ENCODE results near the gene BCL2. TPM values are rescaled to one million over a fixed set of nuclear protein-coding genes. Genes with fewer than 3 reads are reported as not detected.

Gene BCL2
- total RNA-seq, 2 experiments from 2014 or later = 66.0 to 88.9 TPM

DNA sequence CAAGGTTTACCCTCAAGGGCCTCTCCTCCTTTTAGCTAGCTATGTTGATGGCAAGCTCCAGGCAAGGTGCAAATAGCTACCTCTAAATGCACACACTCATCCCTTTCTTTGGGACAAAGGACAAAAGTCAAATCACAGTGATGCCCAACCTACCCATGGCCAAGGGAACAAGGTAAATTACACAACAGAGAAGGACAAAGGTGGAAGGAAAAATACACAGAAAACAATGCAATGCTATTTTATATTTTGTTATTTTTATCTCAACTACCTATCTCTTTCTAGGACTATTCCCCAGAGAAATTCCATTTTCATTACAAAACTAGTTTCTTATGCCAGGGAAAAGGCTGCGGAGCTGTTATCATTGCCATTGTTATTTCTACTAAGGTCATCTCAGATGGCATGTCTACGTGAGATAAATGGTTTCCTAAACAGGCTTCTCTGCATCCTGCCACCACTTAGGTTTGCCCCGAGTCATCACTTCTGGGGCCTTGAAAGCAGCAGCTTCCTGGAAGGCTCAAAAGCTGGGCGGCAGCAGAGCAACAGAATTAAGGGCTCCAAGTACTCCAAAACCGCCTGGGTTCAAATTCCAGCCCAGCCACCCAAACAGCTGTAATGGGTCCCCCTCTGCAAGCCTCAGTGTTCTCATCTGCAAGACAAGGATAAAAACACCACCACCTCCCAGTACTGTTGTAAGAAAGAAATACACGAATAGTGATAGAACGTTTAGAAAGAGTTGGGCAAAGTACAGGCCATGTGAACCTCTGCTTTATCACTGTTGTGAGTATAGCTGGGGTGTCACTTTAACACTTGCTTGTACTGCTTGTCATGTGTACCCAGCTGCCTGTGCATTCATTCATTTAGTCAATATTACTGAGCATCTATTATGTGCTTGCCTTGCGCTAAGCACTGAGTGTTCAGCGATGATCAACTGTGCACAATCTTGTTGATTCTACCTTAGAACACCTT is 20.9 kb downstream of the BCL2 start:
- ChIA-PET CTCF (interaction anchor here (0.8 to 2.0 kb wide), 11 partner anchors 10 to 282 kb away, joined by 3 to 9 read pairs (median 4); partner anchors contain the start of gene BCL2), POLR2A (interaction anchor here (0.5 kb wide), 1 partner anchor 128 kb away, joined by 3 read pairs; no protein-coding TSS in a partner anchor)
- Mint-ChIP-seq H3K4me3 (peak overlapping the region; percentile 43), H3K4me1 (peaks cover 67% of the 10 kb centered on the region), H3K27me3 (no peaks in the 10 kb centered on the region), H3K9me3 (ENCODE audit: low read depth) (no peaks in the 10 kb centered on the region), H3K36me3 (ENCODE audit: low read depth) (peaks cover 72% of the 10 kb centered on the region), H3K27ac (peak overlapping the region; percentile 90)
- intact Hi-C loops (cut with DNase I, micrococcal nuclease) = no loop called here
- ATAC-seq (peak; percentile 25), DNase-seq (peak; percentile 58)

GRCh38 chr18:63297687-63298399 is 21.7 kb downstream of the BCL2 start:
- ATAC-seq = no peak
- CTCF ChIA-PET = interaction anchor here (0.8 to 2.0 kb wide), 7 partner anchors 9 to 169 kb away, joined by 3 to 9 read pairs (median 5); no protein-coding TSS in a partner anchor
- no peaks in the 10 kb centered on the region for H3K9me3 Mint-ChIP-seq (ENCODE audit: low read depth)
- no peaks in the 10 kb centered on the region for H3K27me3 Mint-ChIP-seq
- POLR2A ChIA-PET = no interaction called here
- no peak for DNase-seq
- peaks cover 68% of the 10 kb centered on the region for H3K4me1 Mint-ChIP-seq
- intact Hi-C loops (cut with DNase I, micrococcal nuclease) = no loop called here
- no peak overlapping the region for H3K27ac Mint-ChIP-seq
- H3K4me3 Mint-ChIP-seq = no peak overlapping the region
- peaks cover 78% of the 10 kb centered on the region for H3K36me3 Mint-ChIP-seq (ENCODE audit: low read depth)

DNA sequence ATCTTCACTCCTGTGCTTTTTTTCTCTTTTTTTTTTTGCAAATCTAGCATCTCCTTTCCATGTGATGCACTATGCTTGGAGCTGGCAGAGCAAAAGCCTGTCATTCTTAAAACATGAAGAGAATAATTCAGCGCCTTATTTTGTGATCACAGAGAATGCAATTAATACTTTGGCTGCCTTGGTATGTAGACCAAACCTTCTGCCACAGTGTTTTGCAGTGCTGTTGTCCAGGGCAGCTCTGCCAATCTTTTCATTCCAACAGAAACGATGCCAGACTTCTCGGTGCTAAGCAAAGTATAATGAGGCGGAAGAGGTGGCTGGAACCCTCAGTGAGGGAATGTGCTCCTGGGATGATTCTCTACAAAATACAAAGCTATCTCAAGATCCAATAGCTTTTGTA is 25.6 kb downstream of the BCL2 start:
- Mint-ChIP-seq H3K36me3 (ENCODE audit: low read depth) (peaks cover 76% of the 10 kb centered on the region), H3K27ac (no peak overlapping the region), H3K27me3 (no peaks in the 10 kb centered on the region), H3K9me3 (ENCODE audit: low read depth) (no peaks in the 10 kb centered on the region), H3K4me1 (peaks cover 62% of the 10 kb centered on the region), H3K4me3 (no peak overlapping the region)
- ChIA-PET POLR2A (interaction anchor here (0.7 kb wide), 1 partner anchor 370 kb away, joined by 3 read pairs; no protein-coding TSS in a partner anchor), CTCF (interaction anchor here (0.6 to 1.3 kb wide), 4 partner anchors 14 to 187 kb away, joined by 3 to 4 read pairs (median 3); no protein-coding TSS in a partner anchor)
- intact Hi-C loops (cut with DNase I, micrococcal nuclease) = no loop called here
- no peak for DNase-seq
- ATAC-seq = no peak

DNA sequence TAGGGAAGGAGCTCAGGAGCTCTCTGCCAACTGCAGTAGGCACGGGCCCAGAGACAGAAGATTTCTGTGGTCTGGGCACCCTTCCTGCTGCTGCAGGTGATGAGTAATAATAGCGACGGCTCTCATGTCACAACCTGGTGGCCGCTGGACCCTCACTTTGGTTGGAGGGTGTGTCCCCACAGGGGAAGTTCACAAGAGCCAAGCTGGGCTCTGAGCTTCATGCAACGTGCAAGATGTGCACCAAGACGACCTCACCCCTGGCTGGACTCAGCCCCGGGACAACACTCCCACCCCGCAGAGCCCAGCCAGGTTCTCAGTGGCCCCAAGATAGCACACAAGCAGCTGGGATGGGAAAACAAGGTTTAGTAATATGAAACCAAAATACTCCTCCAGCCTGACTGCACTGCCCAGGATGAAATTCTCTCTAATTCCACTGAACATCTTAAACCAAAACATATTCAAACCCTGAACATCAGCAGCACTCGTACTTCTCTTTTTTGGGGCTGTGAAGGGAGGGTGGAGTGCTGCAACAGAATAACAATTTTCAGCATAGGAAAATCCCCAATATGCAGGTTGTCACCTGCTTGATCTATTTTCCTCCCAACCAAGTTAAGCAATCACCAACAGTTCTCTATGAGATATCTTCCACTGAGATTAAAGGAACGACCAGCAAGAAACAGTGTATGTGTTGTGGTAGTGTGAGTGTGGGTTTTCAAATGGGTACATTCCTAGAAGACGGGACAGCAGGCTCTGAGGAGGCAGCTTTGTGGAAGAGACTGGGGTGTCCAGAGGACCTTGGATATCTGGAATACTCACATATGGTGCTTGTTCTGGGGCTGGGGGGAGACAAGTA is 26.5 kb downstream of the BCL2 start:
- ATAC-seq (peak; percentile 34), DNase-seq (peak; percentile 38)
- peak overlapping the region; percentile 22 for H3K4me3 Mint-ChIP-seq
- no peaks in the 10 kb centered on the region for H3K27me3 Mint-ChIP-seq
- peaks cover 53% of the 10 kb centered on the region for H3K4me1 Mint-ChIP-seq
- no peaks in the 10 kb centered on the region for H3K9me3 Mint-ChIP-seq (ENCODE audit: low read depth)
- intact Hi-C loops (cut with DNase I, micrococcal nuclease) = no loop called here
- H3K27ac Mint-ChIP-seq = peak overlapping the region; percentile 38
- peaks cover 68% of the 10 kb centered on the region for H3K36me3 Mint-ChIP-seq (ENCODE audit: low read depth)
- POLR2A ChIA-PET = interaction anchor here (0.7 kb wide), 1 partner anchor 371 kb away, joined by 3 read pairs; no protein-coding TSS in a partner anchor
- CTCF ChIA-PET = interaction anchor here (1.0 to 1.3 kb wide), 6 partner anchors 9 to 186 kb away, joined by 3 to 6 read pairs (median 4); no protein-coding TSS in a partner anchor

GRCh38 chr18:63291278-63291677 is 28.3 kb downstream of the BCL2 start:
- H3K4me1 Mint-ChIP-seq = peaks cover 54% of the 10 kb centered on the region
- H3K36me3 Mint-ChIP-seq (ENCODE audit: low read depth) = peaks cover 57% of the 10 kb centered on the region
- peak overlapping the region; percentile 15 for H3K27ac Mint-ChIP-seq
- intact Hi-C loops (cut with DNase I, micrococcal nuclease) = no loop called here
- POLR2A ChIA-PET = no interaction called here
- H3K4me3 Mint-ChIP-seq = peak overlapping the region; percentile 42
- no peaks in the 10 kb centered on the region for H3K9me3 Mint-ChIP-seq (ENCODE audit: low read depth)
- CTCF ChIA-PET = no interaction called here
- ATAC-seq (peak; percentile 34), DNase-seq (no peak)
- no peaks in the 10 kb centered on the region for H3K27me3 Mint-ChIP-seq

GRCh38 chr18:63290821-63291200 is 28.8 kb downstream of the BCL2 start:
- ChIA-PET POLR2A (no interaction called here), CTCF (interaction anchor here (0.9 to 1.0 kb wide), 2 partner anchors 27 to 54 kb away, joined by 3 read pairs; no protein-coding TSS in a partner anchor)
- peak overlapping the region; percentile 42 for H3K4me3 Mint-ChIP-seq
- H3K4me1 Mint-ChIP-seq = peaks cover 58% of the 10 kb centered on the region
- H3K27me3 Mint-ChIP-seq = no peaks in the 10 kb centered on the region
- H3K36me3 Mint-ChIP-seq (ENCODE audit: low read depth) = peaks cover 57% of the 10 kb centered on the region
- DNase-seq = peak; percentile 51
- intact Hi-C loops (cut with DNase I, micrococcal nuclease) = no loop called here
- H3K9me3 Mint-ChIP-seq (ENCODE audit: low read depth) = no peaks in the 10 kb centered on the region
- H3K27ac Mint-ChIP-seq = peak overlapping the region; percentile 80
- ATAC-seq = peak; percentile 52

DNA sequence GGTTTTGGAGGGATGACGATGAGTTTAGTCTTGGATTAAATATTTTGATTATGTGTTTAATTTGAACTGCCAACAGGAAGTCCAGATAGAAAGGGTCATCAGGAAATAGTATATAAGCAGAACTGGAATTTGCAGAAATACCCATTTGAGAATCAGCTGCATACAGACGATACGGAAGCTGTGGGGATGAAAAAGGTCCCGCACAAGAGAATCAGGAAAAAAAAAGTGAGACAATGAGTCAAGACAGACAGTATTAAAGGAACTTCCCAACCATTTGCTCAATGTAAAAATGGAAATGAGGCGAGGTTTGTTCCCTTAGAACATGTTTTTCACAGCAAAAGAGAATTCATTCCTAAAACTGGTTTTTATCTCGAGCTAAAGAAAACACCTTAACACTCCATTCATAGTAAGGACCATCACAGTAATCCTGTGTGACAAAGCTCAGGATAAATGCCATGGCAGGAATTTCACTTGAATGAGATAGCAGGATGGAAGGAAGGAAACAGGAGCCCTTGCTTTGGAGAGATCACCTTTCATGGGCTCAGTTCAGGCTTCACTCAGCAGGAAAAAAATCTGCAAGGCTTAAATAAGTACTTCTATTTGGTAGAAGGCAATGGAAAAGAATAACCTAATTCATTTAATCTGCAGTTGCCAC is 29.3 kb downstream of the BCL2 start:
- Mint-ChIP-seq H3K36me3 (ENCODE audit: low read depth) (peaks cover 57% of the 10 kb centered on the region), H3K4me3 (peak overlapping the region; percentile 42)
- intact Hi-C loops (cut with DNase I, micrococcal nuclease) = no loop called here

GRCh38 chr18:63288311-63288710 is 31.3 kb downstream of the BCL2 start:
- intact Hi-C loops (cut with DNase I, micrococcal nuclease) = no loop called here
- ChIA-PET CTCF (interaction anchor here (0.7 to 1.2 kb wide), 5 partner anchors 10 to 40 kb away, joined by 3 to 5 read pairs (median 3); no protein-coding TSS in a partner anchor), POLR2A (no interaction called here)
- DNase-seq (no peak), ATAC-seq (no peak)
- H3K27ac Mint-ChIP-seq = no peak overlapping the region
- no peaks in the 10 kb centered on the region for H3K9me3 Mint-ChIP-seq (ENCODE audit: low read depth)
- H3K4me1 Mint-ChIP-seq = peaks cover 67% of the 10 kb centered on the region
- H3K36me3 Mint-ChIP-seq (ENCODE audit: low read depth) = peaks cover 63% of the 10 kb centered on the region
- no peaks in the 10 kb centered on the region for H3K27me3 Mint-ChIP-seq
- no peak overlapping the region for H3K4me3 Mint-ChIP-seq

More for the DNA sequence above, 29.3 kb downstream of the BCL2 start:
- no peak for DNase-seq
- H3K4me1 Mint-ChIP-seq = peaks cover 60% of the 10 kb centered on the region
- H3K9me3 Mint-ChIP-seq (ENCODE audit: low read depth) = no peaks in the 10 kb centered on the region
- no peaks in the 10 kb centered on the region for H3K27me3 Mint-ChIP-seq
- ChIA-PET POLR2A (no interaction called here), CTCF (interaction anchor here (0.9 to 1.0 kb wide), 2 partner anchors 27 to 54 kb away, joined by 3 read pairs; no protein-coding TSS in a partner anchor)
- ATAC-seq = no peak
- peak overlapping the region; percentile 80 for H3K27ac Mint-ChIP-seq

DNA sequence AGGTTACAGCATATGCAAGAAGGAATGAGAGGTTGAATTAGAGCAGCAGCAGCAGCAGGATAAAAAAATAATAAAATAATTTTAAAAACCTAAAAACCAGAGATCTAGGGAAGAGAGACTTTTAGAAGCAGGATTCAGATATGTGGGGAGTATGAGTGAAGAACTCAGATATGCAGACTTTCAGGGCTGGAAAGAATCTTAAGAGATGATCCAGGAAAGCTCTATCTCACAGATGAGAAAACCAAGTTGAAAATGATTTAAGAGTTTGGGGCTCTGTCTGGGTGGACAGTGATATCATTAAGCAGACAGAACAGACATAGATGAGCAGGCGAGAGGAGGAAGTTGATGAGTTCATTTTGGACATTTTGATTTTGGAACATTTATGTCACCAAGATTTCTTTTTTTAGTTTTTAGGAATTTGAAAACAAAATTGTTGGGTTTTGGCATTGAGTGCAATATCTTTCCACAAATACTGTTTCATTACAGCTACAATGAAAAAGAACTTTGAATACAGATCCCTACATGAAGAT is 31.8 kb downstream of the BCL2 start:
- peaks cover 61% of the 10 kb centered on the region for H3K4me1 Mint-ChIP-seq

DNA sequence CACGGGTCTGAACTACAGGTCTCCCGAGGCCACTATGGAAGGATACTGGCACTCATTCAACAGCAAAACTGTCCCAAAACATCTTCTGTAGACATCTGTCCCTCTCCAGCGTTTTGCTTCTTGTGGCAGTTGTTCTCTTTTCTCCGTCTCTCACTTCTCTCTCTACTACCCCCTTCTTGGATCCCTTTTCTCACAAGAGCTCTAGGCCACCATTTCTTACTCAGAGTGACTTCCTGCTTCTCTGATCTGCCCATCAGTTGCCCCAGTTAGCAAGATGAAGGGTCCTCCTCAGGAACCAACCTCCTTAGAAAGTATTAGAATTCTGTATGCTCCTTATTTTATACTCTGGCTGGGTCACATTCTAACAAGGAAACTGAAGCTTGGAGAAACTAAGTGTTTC is 32.6 kb downstream of the BCL2 start:
- ATAC-seq = no peak
- Mint-ChIP-seq H3K4me1 (peaks cover 57% of the 10 kb centered on the region), H3K9me3 (ENCODE audit: low read depth) (no peaks in the 10 kb centered on the region), H3K36me3 (ENCODE audit: low read depth) (peaks cover 54% of the 10 kb centered on the region), H3K27me3 (no peaks in the 10 kb centered on the region), H3K27ac (no peak overlapping the region), H3K4me3 (no peak overlapping the region)
- no peak for DNase-seq
- ChIA-PET POLR2A (interaction anchor here (0.6 kb wide), 1 partner anchor 133 kb away, joined by 4 read pairs; no protein-coding TSS in a partner anchor), CTCF (interaction anchor here (1.1 kb wide), 1 partner anchor 11 kb away, joined by 4 read pairs; no protein-coding TSS in a partner anchor)
- intact Hi-C loops (cut with DNase I, micrococcal nuclease) = no loop called here

More for the DNA sequence above, 31.8 kb downstream of the BCL2 start:
- intact Hi-C loops (cut with DNase I, micrococcal nuclease) = no loop called here
- Mint-ChIP-seq H3K9me3 (ENCODE audit: low read depth) (no peaks in the 10 kb centered on the region), H3K27ac (no peak overlapping the region), H3K27me3 (no peaks in the 10 kb centered on the region), H3K4me3 (no peak overlapping the region), H3K36me3 (ENCODE audit: low read depth) (peaks cover 58% of the 10 kb centered on the region)
- ATAC-seq (peak; percentile 18), DNase-seq (no peak)
- CTCF ChIA-PET = interaction anchor here (0.6 to 1.1 kb wide), 4 partner anchors 10 to 40 kb away, joined by 3 to 4 read pairs (median 4); no protein-coding TSS in a partner anchor
- POLR2A ChIA-PET = no interaction called here

Data from activated CD4-positive, alpha-beta T cell treated with anti-CD3 and anti-CD28 coated beads for 36 hours (primary cell).